NCI-H1105 treated with DMSO at 0.1 percent for 48 hours (cell line): ENCODE data around the gene KCND3.

Experiments
- DNase-seq: peaks from one replicate; lab custom pipeline; 2025; lab: John Stamatoyannopoulos, UW

The KCND3 gene

DNA sequence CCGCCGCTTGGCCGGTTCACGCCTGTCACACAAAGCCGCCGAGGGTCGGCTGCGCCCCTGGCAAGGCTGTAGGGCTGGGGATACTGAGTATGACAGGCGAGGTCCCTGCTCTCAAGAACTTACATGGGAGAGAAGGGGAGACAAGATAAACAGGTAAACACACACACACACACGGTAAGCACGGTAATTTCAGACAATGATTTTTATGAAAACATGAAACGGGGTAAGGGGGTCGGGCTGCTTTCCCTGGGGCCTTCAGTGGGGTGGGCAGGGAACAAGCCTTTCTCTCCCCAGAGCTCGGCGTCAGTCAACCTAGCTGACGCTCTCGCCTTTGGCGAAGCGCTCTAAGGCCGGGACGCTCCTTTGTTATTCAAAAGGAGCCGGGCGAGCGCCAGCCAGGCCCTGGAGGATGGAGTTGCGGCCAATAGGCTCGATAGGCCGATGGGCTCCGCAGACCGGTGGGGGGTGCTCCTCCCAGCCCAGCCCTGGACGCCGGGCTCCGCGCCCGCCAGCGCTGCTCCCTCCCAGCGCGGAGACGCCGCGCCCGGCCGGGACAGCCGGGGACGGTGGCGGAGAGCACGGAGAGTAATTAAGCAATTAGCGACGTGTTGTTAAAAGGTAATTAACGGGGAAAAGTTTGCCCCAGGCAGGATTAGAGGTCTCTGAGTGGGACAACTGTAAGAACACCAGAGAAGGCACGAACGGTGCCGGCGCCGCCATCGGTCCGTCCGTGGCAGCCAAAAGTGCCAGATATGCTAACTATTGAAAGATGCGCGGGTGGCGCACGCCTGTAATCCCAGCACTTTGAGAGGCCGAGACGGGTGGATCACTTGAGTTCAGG lies 249.3 kb downstream of the KCND3 start:
- DNase-seq, result peak; percentile 65

- peak; percentile 94 for DNase-seq
These were observed 250.1 kb downstream of the KCND3 start, which contains the start of gene INKA2 for GRCh38 chr1:111739194-111739924. INKA2 (minus strand) TSS chr1:111739395; CDS start chr1:111739242, 153 bp downstream.

GRCh38 chr1:111738436-111739193 lies 250.9 kb downstream of the KCND3 start:
- peak; percentile 88 for DNase-seq

DNA sequence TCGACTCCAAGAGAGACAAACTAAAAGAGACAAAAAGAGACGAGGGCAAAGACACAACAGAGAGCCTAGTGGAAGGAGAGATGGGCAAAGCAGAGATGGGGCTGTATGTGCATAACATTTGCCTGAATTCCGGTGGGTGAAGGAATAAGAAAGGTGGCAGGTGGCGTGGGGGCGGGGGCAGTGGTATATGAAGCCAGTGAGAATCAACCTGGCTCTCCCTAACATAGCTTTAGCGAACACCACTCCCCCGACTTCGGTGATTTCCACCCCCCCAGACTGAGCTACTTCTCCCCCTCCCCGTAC lies 251.4 kb downstream of the KCND3 start:
- no peak for DNase-seq

GRCh38 chr1:111737216-111738132 lies 252.0 kb downstream of the KCND3 start:
- no peak for DNase-seq

- peak; percentile 82 for DNase-seq
These were observed 252.8 kb downstream of the KCND3 start for GRCh38 chr1:111736548-111737215.

GRCh38 chr1:111735858-111736544 lies 253.5 kb downstream of the KCND3 start:
- peak; percentile 73 for DNase-seq

- no peak for DNase-seq
These were observed 254.1 kb downstream of the KCND3 start for GRCh38 chr1:111735321-111735720.

DNA sequence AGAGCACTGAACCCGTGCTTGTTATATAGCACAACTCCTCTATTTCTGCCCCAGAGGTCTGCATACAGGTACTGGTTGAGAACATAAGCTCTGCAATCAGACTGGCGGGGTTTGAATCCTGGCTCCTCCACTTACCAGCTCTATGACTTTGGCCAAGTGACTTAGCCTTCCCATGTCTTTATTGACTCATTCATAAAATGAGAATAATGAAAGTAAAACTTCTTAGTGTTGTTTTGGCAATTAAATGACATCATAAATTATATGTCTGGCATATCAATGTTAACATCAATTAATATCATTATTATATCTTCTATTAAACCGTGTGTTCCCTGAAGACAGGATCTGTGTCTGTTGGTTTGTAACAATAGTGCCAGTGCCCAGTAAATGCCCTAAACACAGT lies 254.6 kb downstream of the KCND3 start:
- no peak for DNase-seq

DNA sequence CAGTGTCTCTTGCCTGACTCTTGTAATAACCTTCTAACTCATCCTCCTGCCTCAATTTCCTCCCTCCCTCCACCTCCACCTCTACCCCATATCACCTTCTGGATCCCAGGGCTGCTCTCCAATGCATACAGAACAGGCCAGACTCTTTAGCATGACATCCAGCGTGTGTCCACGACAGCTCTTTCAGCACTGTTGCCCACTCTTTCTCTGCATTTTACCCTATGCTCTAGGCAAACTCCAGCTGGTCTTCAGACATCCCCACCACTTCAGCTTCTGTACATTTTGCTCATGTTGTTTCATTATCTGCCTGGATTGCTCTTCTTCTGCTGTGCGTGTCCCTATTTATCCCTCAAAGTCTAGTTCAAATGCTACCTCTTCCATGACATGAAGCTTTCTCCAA lies 255.0 kb downstream of the KCND3 start:
- no peak for DNase-seq

GRCh38 chr1:111733992-111734341 lies 255.5 kb downstream of the KCND3 start:
- no peak for DNase-seq

- DNase-seq, result no peak
These were observed 256.1 kb downstream of the KCND3 start for GRCh38 chr1:111733183-111733991.

DNA sequence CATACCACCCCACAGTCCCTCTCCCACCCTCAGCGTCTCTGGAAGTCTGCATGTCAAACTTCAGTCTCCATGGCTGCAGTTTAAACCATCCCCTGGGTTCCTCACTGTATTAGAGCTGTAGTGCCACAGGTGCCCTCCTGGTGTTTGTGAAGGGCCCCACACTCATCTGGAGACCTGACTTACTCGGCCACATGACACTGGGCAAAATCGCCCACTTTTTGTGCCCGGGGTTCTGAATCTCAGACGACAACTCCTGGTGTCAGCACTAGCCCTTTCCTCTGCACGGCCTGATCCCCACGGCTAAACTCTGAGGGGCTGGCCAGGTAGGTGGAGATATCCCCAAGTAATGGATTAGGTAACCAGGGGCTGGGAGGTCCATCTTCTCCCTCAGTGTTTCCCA lies 256.8 kb downstream of the KCND3 start:
- DNase-seq, result no peak

DNA sequence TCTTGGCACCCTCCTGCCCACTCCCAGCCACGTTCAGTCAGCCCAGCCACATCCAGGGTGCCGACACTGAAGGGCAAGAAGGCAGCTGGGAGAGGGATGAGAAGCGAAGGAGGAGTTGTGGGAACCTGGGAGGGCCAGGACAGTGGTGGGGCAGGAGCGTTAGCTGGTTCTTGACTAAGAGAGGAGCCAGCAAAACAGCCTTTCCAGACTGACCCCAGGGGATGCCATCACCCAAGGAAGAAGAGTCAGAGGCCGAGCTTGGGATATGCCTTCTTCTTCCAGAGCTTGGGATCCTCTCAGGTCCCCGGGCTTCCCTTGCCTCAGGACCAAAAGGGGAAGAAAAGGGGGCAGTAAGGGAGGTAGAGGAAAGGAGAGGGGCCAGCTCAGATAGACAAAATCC lies 257.5 kb downstream of the KCND3 start:
- DNase-seq, result no peak

GRCh38 chr1:111730706-111731105 lies 258.8 kb downstream of the KCND3 start:
- no peak for DNase-seq

- DNase-seq, result no peak
These were observed 259.4 kb downstream of the KCND3 start for GRCh38 chr1:111729946-111730681.

DNA sequence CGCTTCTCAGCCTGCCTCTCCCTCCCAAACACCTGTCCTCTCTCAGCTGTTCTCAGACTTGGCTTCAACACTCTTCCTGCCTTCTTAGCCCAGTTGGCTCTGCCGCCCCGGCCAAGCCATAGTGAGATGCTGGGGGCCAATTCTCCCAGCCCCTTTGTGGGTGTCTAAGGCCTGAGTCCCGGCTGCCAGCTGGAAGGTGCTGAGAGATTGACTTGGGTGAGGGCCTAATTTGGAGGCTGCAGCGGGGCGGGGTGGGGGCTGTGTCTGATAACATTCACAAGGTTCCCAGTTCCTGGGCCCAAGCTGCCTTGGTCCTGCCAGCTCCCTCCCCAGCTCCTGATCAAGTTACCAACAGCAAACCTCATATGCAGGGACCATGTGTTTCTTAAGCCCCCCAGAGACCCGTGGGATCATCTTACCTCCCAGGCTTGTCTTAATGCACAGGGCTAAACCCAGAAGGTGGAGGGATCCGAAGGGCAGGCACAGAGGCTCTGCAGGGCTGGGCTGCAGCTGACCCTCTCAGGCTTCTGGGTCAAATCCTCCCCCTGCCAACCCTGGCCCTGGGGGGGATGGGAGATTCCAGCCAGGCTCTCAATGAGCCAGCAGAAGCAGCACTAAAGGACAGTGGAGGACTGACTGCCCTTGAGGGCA lies 260.1 kb downstream of the KCND3 start:
- no peak for DNase-seq

- DNase-seq, result no peak
These were observed 262.4 kb downstream of the KCND3 start for GRCh38 chr1:111727056-111727455.
